Activated CD4-positive, alpha-beta T cell treated with anti-CD3 and anti-CD28 coated beads, Interleukin-2, amount 50 U/mL, for 48 hours (primary cell): ENCODE results near the gene CTCFL.
A peak's percentile ranks its signal among the peaks of the same experiment; 100 is the strongest.
"Not testable (repeated sequence)": the region's sequence is repeated elsewhere in the genome, so short reads cannot be mapped to it uniquely, and the experiment has no call there.

Source experiments
- DNase-seq, 2 experiments: peaks; one replicate each; pipeline ENCODE4 v3.0.0-alpha.2; 2020

CTCFL gene

GRCh38 chr20:57535297-57535696, 10.4 kb upstream of the CTCFL start:
- DNase-seq: no peak

- DNase-seq: no peak
These were observed 7.2 kb upstream of the CTCFL start for GRCh38 chr20:57532104-57532503.

- DNase-seq: no peak
These were observed 5.5 kb upstream of the CTCFL start for GRCh38 chr20:57530327-57530981.

DNA sequence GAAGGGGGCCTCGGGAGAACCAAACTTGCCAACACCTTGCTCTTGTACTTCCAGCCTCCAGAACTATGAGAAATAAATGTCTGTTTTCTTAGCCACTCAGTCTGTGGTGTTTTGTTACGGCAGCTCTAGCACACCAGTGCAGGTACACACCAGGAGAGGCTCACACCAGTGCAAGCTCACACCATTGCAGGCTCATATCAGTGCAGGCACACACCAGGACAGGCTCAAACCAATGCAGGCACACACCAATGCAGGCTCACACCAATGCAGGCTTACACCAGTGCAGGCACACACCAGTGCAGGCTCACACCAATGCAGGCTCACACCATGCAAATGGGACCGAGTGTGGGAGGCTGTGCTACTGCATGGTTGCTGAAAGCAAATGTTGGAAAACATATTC, 4.9 kb upstream of the CTCFL start:
- DNase-seq: no peak

GRCh38 chr20:57529160-57529585, 4.2 kb upstream of the CTCFL start:
- DNase-seq: no peak

DNA sequence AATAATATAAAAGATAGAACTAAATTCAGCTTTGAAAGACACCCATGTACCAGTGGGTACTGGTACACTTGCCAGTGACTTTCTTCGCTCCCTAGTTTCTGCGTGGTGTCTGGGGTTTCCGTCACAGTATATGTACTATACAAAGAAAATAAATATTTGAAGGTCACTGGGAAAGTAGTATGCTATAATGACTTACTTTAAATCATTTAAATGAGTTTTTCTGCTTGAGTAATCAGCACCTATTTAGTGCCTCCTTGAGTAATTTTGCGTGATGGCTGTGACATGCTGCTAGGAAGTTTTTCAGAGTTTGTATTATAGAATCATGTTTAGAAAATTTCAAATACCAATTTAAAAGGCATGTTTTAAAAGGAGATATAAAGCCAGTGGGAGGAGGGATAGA, 3.2 kb upstream of the CTCFL start:
- no peak for DNase-seq

GRCh38 chr20:57527728-57528127, 2.8 kb upstream of the CTCFL start:
- no peak for DNase-seq

- no peak for DNase-seq
These were observed 2.0 kb upstream of the CTCFL start for GRCh38 chr20:57526885-57527460.

GRCh38 chr20:57526087-57526884, 1.3 kb upstream of the CTCFL start:
- DNase-seq: peak; percentile 17 to 25

- DNase-seq: no peak
These were observed 567 bp upstream of the CTCFL start for GRCh38 chr20:57525328-57526086.

GRCh38 chr20:57523782-57524181, 1.2 kb downstream of the CTCFL start:
- no peak for DNase-seq

- peak in 1 of 2 experiments; percentile 13 for DNase-seq
These were observed 2.4 kb downstream of the CTCFL start for GRCh38 chr20:57522380-57523140.

DNA sequence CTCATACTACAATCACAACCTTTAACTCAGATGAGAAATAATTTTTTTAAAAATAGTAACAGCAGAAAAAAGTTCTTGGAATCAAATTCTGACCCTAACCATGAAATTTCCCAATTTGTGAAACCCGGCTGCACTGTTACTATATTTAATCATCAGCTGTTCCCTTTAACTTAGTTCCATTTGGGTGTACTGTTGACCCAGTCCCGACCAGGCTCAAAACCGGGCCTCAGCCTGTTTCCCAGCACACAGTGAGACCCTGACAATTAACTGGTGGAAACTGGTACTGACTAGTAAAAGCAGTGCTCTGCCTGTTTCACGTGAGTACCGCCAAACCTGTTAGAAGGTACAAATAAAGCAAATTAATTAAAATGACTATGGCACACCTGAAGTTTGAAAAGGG, 7.0 kb downstream of the CTCFL start:
- DNase-seq: no peak

DNA sequence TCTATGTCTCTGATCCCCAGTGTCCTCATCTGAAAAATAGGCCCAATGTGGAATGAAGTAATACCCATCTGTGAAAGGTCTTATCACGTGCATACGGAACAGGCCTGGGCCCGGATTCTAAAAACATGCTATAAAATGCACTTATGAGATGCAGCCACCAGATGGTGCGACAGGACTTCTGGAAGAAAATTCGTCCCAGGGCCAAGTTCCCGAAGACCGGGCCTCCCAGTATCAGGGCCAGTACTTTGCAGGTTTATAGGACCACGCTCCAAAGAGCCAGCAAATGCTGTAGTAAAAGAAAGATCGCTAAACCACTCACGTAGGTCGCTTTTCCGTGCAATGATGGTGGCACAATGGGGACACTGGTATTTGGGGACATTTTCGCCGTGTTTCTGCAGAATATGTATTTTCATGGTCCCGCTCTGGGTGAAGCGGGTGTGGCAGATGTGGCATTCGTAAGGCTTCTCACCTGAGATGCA, 10.6 kb downstream of the CTCFL start:
- peak; percentile 24 to 34 for DNase-seq

GRCh38 chr20:57513199-57513598, 11.7 kb downstream of the CTCFL start:
- no peak for DNase-seq

- no peak for DNase-seq
These were observed 12.5 kb downstream of the CTCFL start for GRCh38 chr20:57512432-57512831.

DNA sequence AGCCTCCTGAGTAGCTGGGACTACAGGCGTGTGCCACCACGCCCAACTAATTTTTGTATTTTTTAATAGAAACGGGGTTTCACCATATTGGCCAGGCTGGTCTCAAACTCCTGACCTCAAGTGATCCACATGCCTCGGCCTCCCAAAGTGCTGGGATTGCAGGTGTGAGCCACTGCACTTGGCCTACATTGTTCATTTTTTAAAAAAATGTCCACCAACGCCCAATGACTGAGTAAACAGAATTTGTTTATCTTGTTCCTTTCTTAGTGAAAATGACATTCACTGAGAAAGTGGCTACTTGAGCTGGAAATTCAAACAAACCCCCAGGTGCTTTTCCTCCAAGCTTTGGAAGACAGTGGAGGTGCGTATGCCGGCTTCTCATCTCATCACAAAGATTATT, 13.2 kb downstream of the CTCFL start:
- DNase-seq: not testable (repeated sequence)

DNA sequence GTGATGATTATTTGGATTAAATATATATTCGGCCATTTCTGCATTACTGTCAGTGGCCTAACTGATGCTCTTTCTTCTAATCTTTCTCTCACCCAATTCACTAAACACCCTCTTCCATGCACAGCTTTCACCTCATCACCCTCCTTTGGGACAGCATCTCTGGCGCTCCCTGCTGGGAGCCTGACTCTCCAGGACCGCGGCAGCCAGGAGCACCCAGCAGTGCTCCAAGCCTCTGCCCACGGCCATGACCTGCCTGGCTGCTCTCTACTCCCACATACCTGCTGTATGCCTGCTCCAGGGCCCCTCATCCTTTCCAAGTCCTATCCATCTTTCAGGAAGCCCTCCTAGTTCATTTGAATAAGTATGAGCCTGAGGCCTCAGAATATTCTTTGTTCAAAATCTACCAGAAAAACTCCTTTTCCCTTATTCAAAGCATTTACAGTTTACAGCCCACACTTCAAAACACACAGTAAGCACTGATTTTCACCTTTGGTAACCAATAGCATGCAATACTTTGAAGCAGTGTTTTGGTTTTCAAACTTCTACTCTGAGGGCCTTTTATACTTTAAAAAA, 15.2 kb downstream of the CTCFL start:
- DNase-seq: peak; percentile 24 to 26

GRCh38 chr20:57508831-57509230, 16.1 kb downstream of the CTCFL start:
- DNase-seq: no peak

DNA sequence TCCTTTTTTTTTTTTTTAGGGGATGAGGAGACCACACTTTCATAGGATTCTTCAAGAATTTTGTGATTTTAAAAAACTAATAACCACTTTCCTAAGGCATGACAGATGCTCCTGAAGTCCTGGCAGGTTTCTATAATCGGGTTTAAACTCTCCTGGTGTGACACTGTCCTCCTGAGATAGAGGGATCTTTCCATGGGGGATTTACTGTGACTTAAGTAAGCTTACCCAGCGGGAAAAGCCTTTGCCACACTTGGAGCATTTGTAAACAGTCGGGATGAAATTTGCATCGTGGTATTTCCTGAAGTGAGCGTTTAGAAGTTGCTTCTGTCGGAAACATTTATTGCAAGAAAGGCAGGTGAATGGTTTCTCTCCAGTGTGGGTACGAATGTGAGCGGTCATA, 16.6 kb downstream of the CTCFL start:
- DNase-seq: no peak

GRCh38 chr20:57507477-57507876, 17.5 kb downstream of the CTCFL start:
- no peak for DNase-seq

DNA sequence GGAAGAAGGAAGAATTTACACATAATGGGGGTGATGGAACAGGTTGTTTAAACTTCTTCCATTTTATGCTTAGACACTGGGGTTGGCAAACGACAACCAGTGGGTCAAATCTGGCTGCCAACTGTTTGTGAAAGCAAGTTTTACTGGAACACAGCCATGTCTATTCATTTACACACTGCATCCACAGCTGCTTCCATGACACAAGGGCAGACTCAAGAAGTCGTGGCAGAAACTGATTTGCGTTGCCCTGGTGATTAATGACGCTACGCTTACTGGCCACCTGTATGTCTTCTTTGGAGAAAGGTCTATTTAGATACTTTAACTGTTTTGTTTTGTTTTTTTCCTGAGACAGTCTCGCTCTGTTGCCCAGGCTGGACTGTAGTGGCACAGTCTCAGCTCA, 19.0 kb downstream of the CTCFL start:
- no peak for DNase-seq
